ENCODE results near the gene UBE2E2. TPM values are rescaled to one million over a fixed set of nuclear protein-coding genes. Genes with fewer than 3 reads are reported as not detected.

Gene UBE2E2
- total RNA-seq, 1 experiment from 2014 or later, result 54.9 TPM

- no peaks in the 10 kb centered on the region for H3K27me3 Mint-ChIP-seq (ENCODE audit: low read depth)
- no peak overlapping the region for H3K27ac Mint-ChIP-seq
- no peak for TF ChIP-seq SMAD4 (CRISPR knock-in tag; IDR thresholded peaks at IDR 0.05)
- TF ChIP-seq ZNF317 (CRISPR knock-in tag; IDR thresholded peaks at IDR 0.05; ENCODE audit: borderline replicate concordance, low read depth), result no peak
- TF ChIP-seq CBFB (CRISPR knock-in tag; IDR thresholded peaks at IDR 0.05; ENCODE audit: low read depth), result no peak
- no peak for TF ChIP-seq NR3C1 (CRISPR knock-in tag; conservative IDR thresholded peaks at IDR 0.05; ENCODE audit: low read depth)
- no peak for DNase-seq (ENCODE audit: low spot score)
- peaks cover 6% of the 10 kb centered on the region; the same call in 1 of the 2 replicates for H3K36me3 Mint-ChIP-seq
- H3K9me3 Mint-ChIP-seq, result peaks cover 7% of the 10 kb centered on the region
- CTCF ChIA-PET, result interaction anchor here (0.5 to 0.6 kb wide), 2 partner anchors 8 to 346 kb away, joined by 4 to 8 read pairs; no protein-coding TSS in a partner anchor
- peaks cover 23% of the 10 kb centered on the region for H3K4me1 Mint-ChIP-seq
- H3K4me3 Mint-ChIP-seq, result no peak overlapping the region
- POLR2A ChIA-PET, result no interaction called here
- ATAC-seq, result no peak; the same call in 1 of the 2 replicates
Observed at GRCh38 chr3:23547905-23548650, 345.0 kb downstream of the UBE2E2 start.

GRCh38 chr3:23548706-23549105, 345.6 kb downstream of the UBE2E2 start:
- Mint-ChIP-seq H3K27ac (no peak overlapping the region), H3K4me3 (no peak overlapping the region), H3K27me3 (ENCODE audit: low read depth) (no peaks in the 10 kb centered on the region), H3K36me3 (peaks cover 6% of the 10 kb centered on the region; the same call in 1 of the 2 replicates), H3K9me3 (peaks cover 7% of the 10 kb centered on the region), H3K4me1 (peaks cover 17% of the 10 kb centered on the region)
- DNase-seq (ENCODE audit: low spot score) (no peak), ATAC-seq (no peak)
- POLR2A ChIA-PET, result no interaction called here
- no peak for TF ChIP-seq HMGA2 (CRISPR knock-in tag; IDR thresholded peaks at IDR 0.05)
- no peak for TF ChIP-seq NR2C2 (CRISPR knock-in tag; IDR thresholded peaks at IDR 0.05)
- TF ChIP-seq ZNF396 (CRISPR knock-in tag; IDR thresholded peaks at IDR 0.05; ENCODE audit: borderline replicate concordance), result no peak
- TF ChIP-seq ZNF532 (CRISPR knock-in tag; IDR thresholded peaks at IDR 0.05; ENCODE audit: borderline replicate concordance), result no peak
- CTCF ChIA-PET, result interaction anchor here (0.5 kb wide), 1 partner anchor 345 kb away, joined by 4 read pairs; no protein-coding TSS in a partner anchor

GRCh38 chr3:23549148-23549910, 346.2 kb downstream of the UBE2E2 start:
- Mint-ChIP-seq H3K4me1 (peaks cover 11% of the 10 kb centered on the region), H3K4me3 (no peak overlapping the region), H3K27me3 (ENCODE audit: low read depth) (no peaks in the 10 kb centered on the region), H3K9me3 (peaks cover 7% of the 10 kb centered on the region), H3K27ac (no peak overlapping the region), H3K36me3 (peaks cover 6% of the 10 kb centered on the region; the same call in 1 of the 2 replicates)
- ChIA-PET POLR2A (no interaction called here), CTCF (no interaction called here)
- ATAC-seq (no peak), DNase-seq (ENCODE audit: low spot score) (no peak)
- TF ChIP-seq USF1 (CRISPR knock-in tag; IDR thresholded peaks at IDR 0.05), result no peak
- TF ChIP-seq E2F5 (CRISPR knock-in tag; IDR thresholded peaks at IDR 0.05), result no peak
- TF ChIP-seq ZSCAN18 (CRISPR knock-in tag; IDR thresholded peaks at IDR 0.05), result no peak
- TF ChIP-seq ZNF396 (CRISPR knock-in tag; IDR thresholded peaks at IDR 0.05; ENCODE audit: borderline replicate concordance), result no peak
- no peak for TF ChIP-seq ZNF232 (CRISPR knock-in tag; IDR thresholded peaks at IDR 0.05)
- no peak for TF ChIP-seq GABPB1 (CRISPR knock-in tag; IDR thresholded peaks at IDR 0.05)
- no peak for TF ChIP-seq ZMAT4 (CRISPR knock-in tag; IDR thresholded peaks at IDR 0.05)
- no peak for TF ChIP-seq ZNF423 (CRISPR knock-in tag; IDR thresholded peaks at IDR 0.05)
- TF ChIP-seq NR3C1 (CRISPR knock-in tag; conservative IDR thresholded peaks at IDR 0.05; ENCODE audit: low read depth), result no peak
- no peak for TF ChIP-seq CREB1 (CRISPR knock-in tag; IDR thresholded peaks at IDR 0.05)
- TF ChIP-seq ZNF281 (CRISPR knock-in tag; IDR thresholded peaks at IDR 0.05), result no peak
- no peak for TF ChIP-seq JAZF1 (CRISPR knock-in tag; IDR thresholded peaks at IDR 0.05)
- no peak for TF ChIP-seq FOXJ3 (CRISPR knock-in tag; IDR thresholded peaks at IDR 0.05; ENCODE audit: borderline replicate concordance)

Data from WTC11 (cell line).